Ovary (tissue), 3 donors: ENCODE measurements around the gene MED7.

ENCODE experiments used
- EP300 ChIP-seq: sonication (generic); formaldehyde crosslinking; IDR thresholded peaks from one replicate; pipeline ENCODE4 v1.6.1; 2017; ENCODE audit warnings: antibody characterized with exemption
- POLR2A ChIP-seq: fragments of 450-650 bp; IDR thresholded peaks from one replicate; pipeline ENCODE4 v1.6.1; 2017; ENCODE audit warnings: antibody characterized with exemption, mild to moderate bottlenecking, moderate library complexity
- TF ChIP-seq, protein P1 (sequence below), 3 donors: fragments of 450-650 bp in 2 of 3; fragments of 200-600 bp in 1 of 3; IDR thresholded peaks; one replicate each; pipeline versions ENCODE4 v1.5.1 to v1.8.0; 2016 to 2022; ENCODE audit warnings: antibody characterized with exemption in 3 of 3, mild to moderate bottlenecking in 1 of 3
- donor health status: DM: no; HTN: no; CAD: no.

DNA sequence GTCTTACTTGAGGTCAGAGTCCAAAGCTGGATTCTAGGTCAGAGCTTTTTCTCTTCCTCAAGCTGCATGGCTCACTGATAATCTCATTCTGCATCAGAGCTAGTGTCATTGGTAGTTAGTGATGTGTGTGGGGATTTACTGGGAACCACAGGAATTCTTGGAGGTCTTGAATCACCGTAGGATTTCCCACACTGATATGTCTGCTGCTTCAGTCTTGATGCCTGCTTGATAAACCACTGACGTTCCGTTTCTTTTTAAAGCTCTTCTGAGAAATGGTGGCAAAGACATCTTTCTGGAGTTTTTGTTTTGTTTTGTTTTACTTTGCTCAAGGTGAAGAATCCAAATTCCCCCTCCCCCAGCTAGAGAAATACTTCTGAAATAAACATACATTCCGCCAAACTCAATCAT, 24.6 kb upstream of the MED7 start:
- TF ChIP-seq, protein P1, sequence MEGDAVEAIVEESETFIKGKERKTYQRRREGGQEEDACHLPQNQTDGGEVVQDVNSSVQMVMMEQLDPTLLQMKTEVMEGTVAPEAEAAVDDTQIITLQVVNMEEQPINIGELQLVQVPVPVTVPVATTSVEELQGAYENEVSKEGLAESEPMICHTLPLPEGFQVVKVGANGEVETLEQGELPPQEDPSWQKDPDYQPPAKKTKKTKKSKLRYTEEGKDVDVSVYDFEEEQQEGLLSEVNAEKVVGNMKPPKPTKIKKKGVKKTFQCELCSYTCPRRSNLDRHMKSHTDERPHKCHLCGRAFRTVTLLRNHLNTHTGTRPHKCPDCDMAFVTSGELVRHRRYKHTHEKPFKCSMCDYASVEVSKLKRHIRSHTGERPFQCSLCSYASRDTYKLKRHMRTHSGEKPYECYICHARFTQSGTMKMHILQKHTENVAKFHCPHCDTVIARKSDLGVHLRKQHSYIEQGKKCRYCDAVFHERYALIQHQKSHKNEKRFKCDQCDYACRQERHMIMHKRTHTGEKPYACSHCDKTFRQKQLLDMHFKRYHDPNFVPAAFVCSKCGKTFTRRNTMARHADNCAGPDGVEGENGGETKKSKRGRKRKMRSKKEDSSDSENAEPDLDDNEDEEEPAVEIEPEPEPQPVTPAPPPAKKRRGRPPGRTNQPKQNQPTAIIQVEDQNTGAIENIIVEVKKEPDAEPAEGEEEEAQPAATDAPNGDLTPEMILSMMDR (IDR thresholded peaks at IDR 0.05): no peak
- no peak for TF ChIP-seq POLR2A
- no peak for TF ChIP-seq EP300
